PC-9 (cell line): ENCODE measurements around the gene OGN. TPM values are rescaled to one million over a fixed set of nuclear protein-coding genes. Genes with fewer than 3 reads are reported as not detected.

Experiments used
- BruUV-seq: library from RNA; stranded (reverse); fragments of 400-500 nt; replicated peaks from 2 replicates; lab custom pipeline; 2021; lab: Mats Ljungman, UMichigan
- CTCF ChIA-PET: fragments of 300-600 bp; sonication (Branson Sonifier 250); formaldehyde crosslinking; loops from one replicate; lab custom pipeline; 2022; ENCODE audit warnings: antibody characterized with exemption; lab: Charles Lee
- POLR2A ChIA-PET: fragments of 300-600 bp; sonication (Branson Sonifier 250); formaldehyde crosslinking; loops from one replicate; lab custom pipeline; 2022; ENCODE audit warnings: antibody characterized with exemption; ENCODE audit not compliant: unreplicated experiment; lab: Charles Lee
- DNase-seq, 2 experiments: peaks; one replicate each; pipeline versions ENCODE4 v3.0.0 to v3.0.0-alpha.2; 2015 to 2022; ENCODE audit warnings: mixed read lengths in 1 of 2
- H2AFZ ChIP-seq: fragments of 200-600 bp; sonication (generic); 2 replicates; pipeline ENCODE4 v1.8.1; 2017; ENCODE audit warnings: antibody characterized with exemption
- H3F3A ChIP-seq: fragments of 200-600 bp; sonication (generic); 2 replicates; pipeline ENCODE4 v1.8.1; 2017; ENCODE audit warnings: antibody characterized with exemption, mild to moderate bottlenecking, low read depth; ENCODE audit not compliant: insufficient read depth
- H3K27ac ChIP-seq: fragments of 200-600 bp; sonication (generic); 2 replicates; pipeline ENCODE4 v1.6.1; 2016; ENCODE audit warnings: mixed run types
- H3K27me3 ChIP-seq: fragments of 200-600 bp; sonication (generic); 2 replicates; pipeline ENCODE4 v1.6.1; 2016; ENCODE audit warnings: low read depth, mixed run types; ENCODE audit not compliant: insufficient read depth
- H3K36me3 ChIP-seq: fragments of 200-600 bp; sonication (generic); 2 replicates; pipeline ENCODE4 v1.6.1; 2016; ENCODE audit warnings: low read depth, mixed run types
- H3K4me1 ChIP-seq: fragments of 200-600 bp; sonication (generic); replicated peaks from 2 replicates; pipeline ENCODE4 v1.6.1; 2016; ENCODE audit warnings: mixed run types; ENCODE audit not compliant: insufficient read depth
- H3K4me2 ChIP-seq: fragments of 200-600 bp; sonication (generic); 2 replicates; pipeline ENCODE4 v1.6.1; 2017; ENCODE audit warnings: mixed run types
- H3K4me3 ChIP-seq: fragments of 200-600 bp; sonication (generic); 2 replicates; pipeline ENCODE4 v1.6.1; 2016; ENCODE audit warnings: mixed run types
- H3K79me2 ChIP-seq: fragments of 200-600 bp; sonication (generic); 2 replicates; pipeline ENCODE4 v1.6.1; 2017; ENCODE audit warnings: low read depth, mixed run types
- H3K9me2 ChIP-seq: fragments of 200-600 bp; sonication (generic); 2 replicates; pipeline ENCODE4 v1.8.1; 2017; ENCODE audit warnings: mild to moderate bottlenecking; ENCODE audit not compliant: insufficient read depth
- H3K9me3 ChIP-seq: fragments of 200-600 bp; sonication (generic); 2 replicates; pipeline ENCODE4 v1.8.1; 2016; ENCODE audit warnings: low read depth; ENCODE audit not compliant: insufficient read depth
- H4K20me1 ChIP-seq: fragments of 200-600 bp; sonication (generic); 2 replicates; pipeline ENCODE4 v1.8.1; 2017; ENCODE audit not compliant: insufficient read depth
- CTCF ChIP-seq: fragments of 200-600 bp; sonication (generic); conservative IDR thresholded peaks from 2 replicates; pipeline ENCODE4 v1.6.1; 2017; ENCODE audit warnings: mixed run types, antibody characterized with exemption, mild to moderate bottlenecking, moderate library complexity
- EZH2 ChIP-seq: fragments of 200-600 bp; sonication (generic); IDR thresholded peaks from 2 replicates; pipeline ENCODE4 v1.8.0; 2017; ENCODE audit warnings: antibody characterized with exemption, low read depth
- intact Hi-C: fragments of 100-400 bp; cut with micrococcal nuclease; formaldehyde crosslinking; loops from one replicate; pipeline ENCODE4 v1.10.0; 2022; ENCODE audit not compliant: unreplicated experiment
- total RNA-seq: library from RNA; stranded (reverse); gene quantifications from 2 replicates; pipeline ENCODE4 v1.2.3, GENCODE V29; 2021

OGN gene
- total RNA-seq, 1 experiment from 2014 or later, result not detected

GRCh38 chr9:92377876-92378275 lies 26.5 kb downstream of the OGN start:
- no peak overlapping the region for H3K4me2 ChIP-seq
- no peaks in the 10 kb centered on the region for H3K79me2 ChIP-seq
- TF ChIP-seq EZH2 (no peak), CTCF (no peak)
- 0 out of 2 replicates have a peak, but pooled peaks cover 4% of the 10 kb centered on the region for H3K9me3 ChIP-seq
- DNase-seq, result no peak
- no peaks in the 10 kb centered on the region for H3F3A ChIP-seq
- intact Hi-C loops, result no loop called here
- H3K27ac ChIP-seq, result no peak overlapping the region
- no peaks in the 10 kb centered on the region for H3K27me3 ChIP-seq
- no peaks in the 10 kb centered on the region for H3K9me2 ChIP-seq
- BruUV-seq, result no TSS peak
- ChIA-PET CTCF (no interaction called here), POLR2A (no interaction called here)
- H3K4me3 ChIP-seq, result no peak overlapping the region
- H2AFZ ChIP-seq, result no peak overlapping the region
- H3K36me3 ChIP-seq, result no peaks in the 10 kb centered on the region
- H4K20me1 ChIP-seq, result no peaks in the 10 kb centered on the region
- H3K4me1 ChIP-seq, result no peaks in the 10 kb centered on the region

- Histone ChIP-seq H3K79me2 (no peaks in the 10 kb centered on the region), H3K36me3 (no peaks in the 10 kb centered on the region), H2AFZ (no peak overlapping the region), H3K4me1 (no peaks in the 10 kb centered on the region), H3K27me3 (no peaks in the 10 kb centered on the region), H3K27ac (no peak overlapping the region), H3K4me3 (no peak overlapping the region), H3F3A (no peaks in the 10 kb centered on the region), H3K4me2 (no peak overlapping the region), H3K9me2 (no peaks in the 10 kb centered on the region), H4K20me1 (no peaks in the 10 kb centered on the region), H3K9me3 (peaks cover 10% of the 10 kb centered on the region; the same call in 1 of the 2 replicates)
- DNase-seq, result no peak
- BruUV-seq, result no TSS peak
- CTCF ChIA-PET, result no interaction called here
- no peak for TF ChIP-seq EZH2
- POLR2A ChIA-PET, result no interaction called here
- intact Hi-C loops, result no loop called here
Measured at GRCh38 chr9:92373167-92373566, 31.2 kb downstream of the OGN start.

GRCh38 chr9:92369075-92369474 lies 35.3 kb downstream of the OGN start:
- DNase-seq, result no peak
- TF ChIP-seq CTCF, result no peak
- no peak for TF ChIP-seq EZH2
- ChIA-PET POLR2A (no interaction called here), CTCF (no interaction called here)
- Histone ChIP-seq H4K20me1 (no peaks in the 10 kb centered on the region), H3K79me2 (no peaks in the 10 kb centered on the region), H3K4me2 (no peak overlapping the region), H3K4me1 (no peaks in the 10 kb centered on the region), H3K27me3 (no peaks in the 10 kb centered on the region), H2AFZ (no peak overlapping the region), H3K36me3 (no peaks in the 10 kb centered on the region), H3K27ac (no peak overlapping the region), H3K4me3 (no peak overlapping the region), H3K9me3 (peaks cover 10% of the 10 kb centered on the region; the same call in 1 of the 2 replicates), H3K9me2 (no peaks in the 10 kb centered on the region), H3F3A (no peaks in the 10 kb centered on the region)
- no TSS peak for BruUV-seq
- intact Hi-C loops, result no loop called here

GRCh38 chr9:92360083-92360482 lies 44.3 kb downstream of the OGN start:
- no TSS peak for BruUV-seq
- ChIA-PET CTCF (interaction anchor here (0.6 kb wide), 1 partner anchor 413 kb away, joined by 16 read pairs; no protein-coding TSS in a partner anchor), POLR2A (no interaction called here)
- Histone ChIP-seq H3K36me3 (no peaks in the 10 kb centered on the region), H4K20me1 (no peaks in the 10 kb centered on the region), H2AFZ (no peak overlapping the region), H3K4me3 (no peak overlapping the region), H3K4me2 (no peak overlapping the region), H3K27ac (no peak overlapping the region), H3K9me3 (no peaks in the 10 kb centered on the region), H3K4me1 (no peaks in the 10 kb centered on the region), H3F3A (no peaks in the 10 kb centered on the region), H3K79me2 (no peaks in the 10 kb centered on the region), H3K9me2 (no peaks in the 10 kb centered on the region), H3K27me3 (no peaks in the 10 kb centered on the region)
- no peak for TF ChIP-seq EZH2
- no peak for TF ChIP-seq CTCF
- no peak for DNase-seq
- intact Hi-C loops, result no loop called here
